Fibroblast of the aortic adventitia (primary cell): ENCODE data around the gene MAPK8IP3. TPM values are rescaled to one million over a fixed set of nuclear protein-coding genes. Genes with fewer than 3 reads are reported as not detected.

Experiments used
- DNase-seq: peaks from one replicate; pipeline ENCODE4 v3.0.0-alpha.2; 2010; ENCODE audit warnings: low read depth
- H3K4me3 ChIP-seq: 2 replicates; pipeline ENCODE4 v1.5.1; 2011; ENCODE audit warnings: low read depth, mild to moderate bottlenecking, control low read depth, low read length, moderate library complexity
- total RNA-seq: library from RNA; depleted of rRNA; stranded (reverse); fragments of >200 nt; gene quantifications from 2 replicates; pipeline ENCODE4 v1.2.3, GENCODE V29; 2012; ENCODE audit warnings: low replicate concordance
- TF ChIP-seq, protein P1 (sequence below): IDR thresholded peaks from 2 replicates; pipeline ENCODE4 v1.5.1; 2011; ENCODE audit warnings: mild to moderate bottlenecking, low read length, control low read depth, inconsistent platforms; ENCODE audit not compliant: insufficient read depth

Gene MAPK8IP3
- total RNA-seq, 1 donor, result 27.3 TPM

DNA sequence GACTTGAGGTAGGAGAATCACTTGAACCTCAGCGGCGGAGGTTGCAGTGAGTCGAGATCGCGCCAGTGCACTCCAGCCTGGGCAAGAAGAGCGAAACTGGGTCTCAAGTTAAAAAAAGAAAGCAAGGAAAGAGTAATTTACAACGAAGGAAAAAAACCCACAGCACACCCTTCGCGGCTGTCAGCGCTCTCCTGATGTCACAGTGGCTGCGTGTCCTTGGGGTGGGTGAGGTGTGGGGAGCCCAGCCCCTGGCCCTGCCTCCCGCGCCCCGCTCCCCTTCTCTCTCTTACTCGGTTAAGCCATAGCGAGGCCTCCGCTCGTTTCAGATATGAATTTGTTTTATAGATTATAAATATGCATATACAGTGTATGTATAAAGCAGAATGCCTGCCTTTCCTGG is 28.7 kb upstream of the MAPK8IP3 start:
- no peak overlapping the region for H3K4me3 ChIP-seq
- DNase-seq, result no peak
- TF ChIP-seq, protein P1, sequence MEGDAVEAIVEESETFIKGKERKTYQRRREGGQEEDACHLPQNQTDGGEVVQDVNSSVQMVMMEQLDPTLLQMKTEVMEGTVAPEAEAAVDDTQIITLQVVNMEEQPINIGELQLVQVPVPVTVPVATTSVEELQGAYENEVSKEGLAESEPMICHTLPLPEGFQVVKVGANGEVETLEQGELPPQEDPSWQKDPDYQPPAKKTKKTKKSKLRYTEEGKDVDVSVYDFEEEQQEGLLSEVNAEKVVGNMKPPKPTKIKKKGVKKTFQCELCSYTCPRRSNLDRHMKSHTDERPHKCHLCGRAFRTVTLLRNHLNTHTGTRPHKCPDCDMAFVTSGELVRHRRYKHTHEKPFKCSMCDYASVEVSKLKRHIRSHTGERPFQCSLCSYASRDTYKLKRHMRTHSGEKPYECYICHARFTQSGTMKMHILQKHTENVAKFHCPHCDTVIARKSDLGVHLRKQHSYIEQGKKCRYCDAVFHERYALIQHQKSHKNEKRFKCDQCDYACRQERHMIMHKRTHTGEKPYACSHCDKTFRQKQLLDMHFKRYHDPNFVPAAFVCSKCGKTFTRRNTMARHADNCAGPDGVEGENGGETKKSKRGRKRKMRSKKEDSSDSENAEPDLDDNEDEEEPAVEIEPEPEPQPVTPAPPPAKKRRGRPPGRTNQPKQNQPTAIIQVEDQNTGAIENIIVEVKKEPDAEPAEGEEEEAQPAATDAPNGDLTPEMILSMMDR, result no peak

DNA sequence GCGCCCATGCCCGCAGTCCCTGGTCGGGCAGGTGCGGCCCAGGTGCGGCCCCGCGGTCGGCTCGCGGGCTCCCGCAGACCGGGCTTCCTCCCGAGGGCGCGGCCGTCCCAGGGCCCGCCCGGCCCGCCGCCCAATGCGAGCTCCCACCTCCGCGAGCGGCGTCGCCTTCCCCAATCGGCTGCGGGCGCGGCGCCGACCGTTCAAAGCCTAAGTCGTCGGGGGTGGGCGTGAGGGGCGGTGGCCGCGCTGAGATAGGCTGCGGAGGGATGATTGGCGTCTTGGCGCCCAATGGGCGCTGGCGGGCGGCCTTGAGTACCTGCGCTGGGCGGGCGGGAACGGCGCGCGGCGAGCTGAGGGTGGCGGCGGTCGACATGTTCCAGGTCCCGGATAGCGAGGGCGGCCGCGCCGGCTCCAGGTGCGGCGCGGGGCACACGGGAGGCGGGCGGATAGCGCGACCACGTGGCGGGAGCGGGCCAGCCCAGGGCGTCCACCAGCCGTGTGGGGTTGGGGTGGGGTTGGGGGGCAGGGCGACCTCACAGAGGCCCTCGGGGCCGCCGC is 28.0 kb upstream of the MAPK8IP3 start, which contains the start of gene JPT2:
Gene JPT2, plus strand, starts transcription at position 338 of the 558 bp plus-strand sequence. Its CDS starts 34 bp downstream, at position 372.
- peak; percentile 93 for DNase-seq
- TF ChIP-seq, protein P1, result no peak
- H3K4me3 ChIP-seq, result peak within 1 kb of the TSS; percentile 83

- DNase-seq, result peak; percentile 23
- TF ChIP-seq, protein P1, result no peak
- H3K4me3 ChIP-seq, result peak overlapping the region; percentile 83
Measured at GRCh38 chr16:1678500-1679098, 27.4 kb upstream of the MAPK8IP3 start.

GRCh38 chr16:1680361-1680760 is 25.6 kb upstream of the MAPK8IP3 start:
- TF ChIP-seq, protein P1, result no peak
- no peak for DNase-seq
- H3K4me3 ChIP-seq, result no peak overlapping the region

DNA sequence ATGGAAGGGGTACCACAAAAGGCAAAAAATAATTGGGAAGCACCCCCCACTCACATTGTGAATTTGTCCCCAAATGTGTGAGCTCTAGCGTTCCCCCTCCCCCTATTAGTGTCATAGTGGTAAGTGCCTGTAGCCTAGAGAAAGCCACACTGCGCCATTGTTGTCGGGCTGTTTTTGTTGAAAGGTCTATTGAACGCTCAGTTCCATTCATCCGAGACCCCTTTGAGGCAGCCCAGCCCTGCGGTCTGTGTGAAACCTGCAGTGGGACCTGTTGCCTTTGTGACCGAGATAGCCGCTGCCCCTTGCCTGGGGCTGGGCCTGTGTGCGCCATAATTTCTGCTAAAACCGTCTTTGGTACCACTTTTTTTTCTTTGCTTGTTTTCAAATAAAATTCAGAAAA is 25.0 kb upstream of the MAPK8IP3 start:
- no peak for DNase-seq
- TF ChIP-seq, protein P1, result no peak
- no peak overlapping the region for H3K4me3 ChIP-seq

DNA sequence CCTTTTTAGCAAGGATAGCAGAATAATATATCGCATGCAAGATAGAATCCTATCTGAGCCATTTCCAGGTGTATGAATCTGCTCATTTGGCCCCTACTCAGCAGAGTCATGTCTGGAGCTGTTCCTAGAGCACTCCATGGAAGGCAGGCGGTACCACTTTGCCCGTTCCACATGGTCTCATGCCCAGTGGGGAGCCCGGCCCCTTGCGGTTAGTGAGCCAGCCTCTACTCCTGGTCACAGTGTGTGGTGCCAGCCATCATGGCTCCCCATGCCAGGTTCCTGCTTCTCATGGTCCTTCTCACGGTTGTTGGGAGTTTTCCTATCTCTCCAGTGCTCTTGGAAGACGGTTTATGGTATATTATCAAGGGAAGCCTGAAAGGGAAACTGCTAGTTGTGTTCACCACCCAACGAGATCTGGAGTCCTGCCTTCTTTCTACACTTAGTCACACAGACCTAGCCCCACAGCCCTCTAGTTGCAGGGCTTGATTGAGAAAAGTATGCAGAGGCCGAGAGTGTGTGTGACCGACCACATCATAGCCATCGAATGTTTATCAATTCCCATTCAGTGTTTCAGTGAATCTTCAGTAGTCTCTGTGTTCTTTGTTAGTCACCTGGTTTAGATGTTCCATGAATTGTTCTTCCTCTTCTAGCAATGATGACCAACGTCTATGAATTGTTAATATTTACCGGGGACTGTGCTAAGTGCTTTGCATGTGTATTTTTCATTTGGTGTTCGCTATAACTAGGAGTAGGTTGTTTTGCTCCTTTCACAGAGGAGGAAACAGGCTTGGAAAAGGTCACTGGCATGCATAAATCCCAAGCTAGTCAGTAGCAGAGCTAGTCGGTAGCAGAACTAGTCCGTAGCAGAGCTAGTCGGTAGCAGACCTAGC is 18.3 kb upstream of the MAPK8IP3 start:
- no peak for DNase-seq
- TF ChIP-seq, protein P1, result no peak
- H3K4me3 ChIP-seq, result no peak overlapping the region
